Measurements from ENCODE around the gene SURF6.
"Not testable (repeated sequence)": the region's sequence is repeated elsewhere in the genome, so short reads cannot be mapped to it uniquely, and the experiment has no call there.

Gene SURF6

DNA sequence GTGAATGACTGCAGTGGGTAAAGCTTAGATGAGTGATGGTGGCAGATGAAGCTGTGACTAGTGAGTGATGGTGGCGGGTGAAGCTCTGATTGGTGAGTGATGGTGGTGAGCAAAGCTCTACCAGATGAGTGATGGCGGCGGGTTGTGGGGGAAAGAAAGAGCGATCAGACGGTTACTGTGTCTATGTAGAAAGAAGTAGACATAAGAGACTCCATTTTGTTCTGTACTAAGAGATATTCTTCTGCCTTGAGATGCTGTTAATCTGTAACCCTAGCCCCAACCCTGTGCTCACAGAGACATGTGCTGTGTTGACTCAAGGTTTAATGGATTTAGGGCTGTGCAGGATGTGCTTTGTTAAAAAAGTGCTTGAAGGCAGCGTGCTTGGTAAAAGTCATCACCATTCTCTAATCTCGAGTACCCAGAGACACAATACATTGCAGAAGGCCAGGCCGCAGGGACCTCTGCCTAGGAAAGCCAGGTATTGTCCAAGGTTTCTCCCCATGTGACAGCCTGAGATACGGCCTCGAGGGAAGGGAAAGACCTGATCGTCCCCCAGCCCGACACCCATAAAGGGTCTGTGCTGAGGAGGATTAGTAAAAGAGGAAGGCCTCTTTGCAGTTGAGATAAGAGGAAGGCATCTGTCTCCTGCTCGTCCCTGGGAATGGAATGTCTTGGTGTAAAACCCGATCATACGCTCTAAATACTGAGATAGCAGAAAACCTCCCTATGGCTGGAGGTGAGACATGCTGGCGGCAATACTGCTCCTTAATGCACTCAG, 52.5 kb downstream of the SURF6 start:
- DNase-seq: not testable (repeated sequence)

DNA sequence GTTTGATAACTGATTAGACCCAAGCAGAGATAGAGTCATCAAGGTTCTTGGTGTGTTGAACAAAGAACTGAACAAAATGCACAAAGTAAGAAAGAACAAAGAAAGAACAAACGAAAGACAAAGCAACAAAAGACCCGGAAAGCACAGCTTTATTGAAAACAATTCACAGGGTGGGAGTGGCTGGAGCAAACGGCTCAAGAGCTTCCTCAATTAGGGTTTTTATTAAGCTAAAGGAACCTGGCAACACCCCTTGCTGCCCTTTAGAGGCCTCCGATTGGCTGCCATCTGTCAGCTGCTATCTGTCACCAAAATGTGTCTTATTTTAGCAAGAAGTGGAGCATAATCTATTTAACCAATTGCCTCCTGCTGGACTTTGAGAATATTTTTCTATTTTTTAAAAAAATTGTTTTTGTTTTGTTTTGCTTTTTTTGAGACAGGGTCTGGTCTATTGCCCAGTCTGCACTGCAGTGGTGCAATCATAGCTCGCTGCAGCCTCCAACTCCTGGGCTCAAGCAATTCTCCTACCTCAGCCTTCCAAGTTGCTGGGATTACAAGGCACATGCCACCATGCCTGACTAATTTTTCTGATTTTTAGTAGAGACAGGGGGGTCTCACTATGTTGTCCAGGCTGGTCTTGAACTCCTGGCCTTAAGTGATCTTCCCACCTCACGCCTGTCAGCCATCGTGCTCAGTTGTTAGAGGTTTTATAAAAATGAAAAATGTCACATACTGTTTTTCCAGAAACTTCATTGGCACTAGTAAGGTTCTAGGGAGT, 53.3 kb downstream of the SURF6 start:
- no peak for DNase-seq

DNA sequence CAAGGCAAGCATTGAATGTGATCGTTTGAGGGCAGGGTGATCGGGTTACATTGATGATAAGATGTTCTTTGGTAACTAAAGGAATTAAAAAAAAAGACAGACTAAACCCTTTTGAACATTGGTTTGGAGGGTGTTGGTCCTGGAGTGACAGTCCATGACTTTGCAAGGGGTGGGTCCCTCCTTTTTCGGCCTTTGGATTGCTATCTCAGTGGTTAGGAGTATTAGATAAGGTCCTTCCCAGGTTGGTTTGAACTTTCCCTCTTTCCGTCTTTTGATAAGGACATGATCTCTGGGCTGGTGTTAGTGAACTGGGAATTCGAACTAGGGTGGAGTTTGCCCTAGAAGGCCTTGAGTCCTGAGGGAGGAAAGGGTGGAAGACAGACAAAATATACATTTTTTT, 55.6 kb downstream of the SURF6 start:
- DNase-seq: no peak

Data from NCI-H226 (cell line).